Epithelial cell of prostate (primary cell): ENCODE data around the gene MICAL3.
A peak's percentile ranks its signal among the peaks of the same experiment; 100 is the strongest.

ENCODE experiments used
- DNase-seq: peaks from one replicate; pipeline ENCODE4 v3.0.0-alpha.2; 2011; ENCODE audit warnings: low read depth, low spot score
- H3K27ac ChIP-seq: fragments of 450-650 bp; 2 replicates; pipeline ENCODE4 v1.5.1; 2017; ENCODE audit warnings: mild to moderate bottlenecking

Gene MICAL3

DNA sequence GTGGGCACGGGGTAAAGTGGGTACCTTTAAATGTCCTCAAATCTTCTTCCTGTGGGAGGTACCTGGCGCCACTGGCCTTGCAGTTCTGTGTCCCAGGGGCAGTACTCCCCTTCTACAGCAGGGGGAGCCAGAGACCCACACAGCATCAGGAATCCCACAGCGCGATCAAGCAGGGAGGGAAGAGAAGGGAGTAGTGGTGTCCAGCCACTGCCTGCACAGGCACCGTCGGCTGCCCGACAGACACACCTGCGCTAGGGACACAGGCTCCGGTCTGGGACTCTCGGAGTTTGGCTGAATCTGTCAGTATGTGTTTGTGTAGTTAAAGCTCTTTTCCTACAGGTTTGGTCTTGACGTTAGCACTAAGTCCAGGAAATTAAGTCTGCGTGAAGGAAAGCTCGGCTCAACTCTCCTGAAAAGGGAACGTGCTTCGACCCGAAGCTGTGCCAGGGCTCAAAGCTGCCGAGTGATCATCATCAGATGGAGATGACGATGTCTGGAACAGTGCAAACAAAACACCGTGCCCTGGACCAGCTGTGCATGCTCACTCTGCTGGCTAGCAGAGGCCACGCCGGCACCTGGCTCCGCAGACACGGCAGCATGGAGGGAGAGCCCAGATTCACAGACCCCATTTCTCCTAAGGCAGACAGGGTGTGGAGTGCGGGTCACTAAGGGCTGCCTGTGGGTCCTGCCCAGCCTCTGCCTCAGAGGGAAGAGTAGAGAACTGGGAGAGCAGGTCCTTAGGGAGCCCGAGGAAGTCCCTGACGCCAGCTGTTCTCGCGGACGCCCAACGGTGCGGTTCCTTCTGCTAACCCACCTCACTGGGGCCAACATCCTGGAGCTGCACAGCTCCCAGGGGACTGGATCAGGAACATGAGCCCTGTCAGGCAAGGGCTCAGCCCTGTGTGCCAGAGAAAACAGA is 194.1 kb downstream of the MICAL3 start:
- H3K27ac ChIP-seq, result peak overlapping the region; percentile 21
- peak; percentile 45 for DNase-seq

DNA sequence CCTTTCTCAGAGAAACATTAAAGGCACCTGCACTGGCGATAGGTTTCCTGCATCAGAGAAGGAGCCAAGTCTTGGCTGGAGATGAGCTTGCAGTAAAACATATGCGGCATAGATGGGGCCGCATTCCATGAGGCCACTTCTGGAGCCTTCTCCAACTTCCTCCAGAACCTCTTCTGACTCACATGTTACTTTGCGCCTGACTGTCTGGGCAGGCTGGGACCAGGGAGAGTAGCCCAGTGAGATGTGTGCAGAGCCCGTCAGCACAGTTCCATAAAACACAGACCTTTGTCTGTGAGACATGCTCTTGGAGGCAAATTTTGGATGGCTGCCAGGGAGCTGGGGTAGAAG is 194.7 kb downstream of the MICAL3 start:
- H3K27ac ChIP-seq, result peak overlapping the region; percentile 21
- peak; percentile 45 for DNase-seq

DNA sequence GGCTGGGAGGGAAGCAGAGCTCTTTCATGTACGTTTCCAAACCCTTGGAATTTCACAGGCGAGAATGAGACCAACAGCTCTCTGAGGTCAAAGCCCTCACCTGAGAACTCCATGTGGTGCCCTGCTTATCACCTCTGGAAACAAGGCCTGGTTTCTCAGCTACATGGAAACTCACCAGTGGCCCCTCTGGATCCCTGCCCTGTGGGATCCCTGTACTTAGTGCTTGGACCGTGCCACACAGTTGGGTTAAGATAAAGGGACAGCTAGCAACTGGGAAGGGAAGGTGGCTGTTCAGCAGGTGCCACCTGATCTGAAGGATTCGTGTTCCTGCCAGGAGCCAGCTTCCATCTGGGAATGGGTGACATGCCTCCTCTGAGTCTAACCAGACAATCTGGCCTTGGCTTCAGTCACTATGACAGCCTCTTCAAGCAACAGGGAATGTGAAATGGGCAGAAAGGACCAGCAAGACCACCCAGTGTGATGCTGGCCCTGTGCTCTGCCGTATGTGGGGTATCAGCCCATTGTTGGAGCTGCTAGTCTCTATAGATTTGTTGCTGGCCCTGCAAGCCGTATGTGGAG is 195.8 kb downstream of the MICAL3 start:
- no peak for DNase-seq
- H3K27ac ChIP-seq, result no peak overlapping the region

DNA sequence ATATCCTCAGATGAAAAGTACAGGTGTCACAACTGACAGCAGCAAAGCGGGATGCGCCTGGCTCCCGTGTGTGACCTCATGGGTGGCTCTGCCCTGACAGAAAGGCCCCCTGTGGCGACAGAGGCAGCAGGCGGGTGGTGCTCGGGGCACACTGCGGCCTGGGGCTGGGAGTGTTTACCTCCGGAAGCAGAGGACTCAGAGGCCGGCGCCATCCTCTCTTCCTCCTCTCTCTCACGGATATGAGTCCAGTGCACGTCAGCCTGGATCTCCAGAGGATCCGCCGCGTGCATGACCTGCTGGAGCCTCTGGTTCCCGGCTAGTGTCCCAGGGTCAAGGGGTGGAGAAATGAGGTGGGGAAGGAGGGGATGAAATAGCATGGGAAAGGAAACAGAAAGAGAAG is 196.9 kb downstream of the MICAL3 start:
- H3K27ac ChIP-seq, result no peak overlapping the region
- no peak for DNase-seq

DNA sequence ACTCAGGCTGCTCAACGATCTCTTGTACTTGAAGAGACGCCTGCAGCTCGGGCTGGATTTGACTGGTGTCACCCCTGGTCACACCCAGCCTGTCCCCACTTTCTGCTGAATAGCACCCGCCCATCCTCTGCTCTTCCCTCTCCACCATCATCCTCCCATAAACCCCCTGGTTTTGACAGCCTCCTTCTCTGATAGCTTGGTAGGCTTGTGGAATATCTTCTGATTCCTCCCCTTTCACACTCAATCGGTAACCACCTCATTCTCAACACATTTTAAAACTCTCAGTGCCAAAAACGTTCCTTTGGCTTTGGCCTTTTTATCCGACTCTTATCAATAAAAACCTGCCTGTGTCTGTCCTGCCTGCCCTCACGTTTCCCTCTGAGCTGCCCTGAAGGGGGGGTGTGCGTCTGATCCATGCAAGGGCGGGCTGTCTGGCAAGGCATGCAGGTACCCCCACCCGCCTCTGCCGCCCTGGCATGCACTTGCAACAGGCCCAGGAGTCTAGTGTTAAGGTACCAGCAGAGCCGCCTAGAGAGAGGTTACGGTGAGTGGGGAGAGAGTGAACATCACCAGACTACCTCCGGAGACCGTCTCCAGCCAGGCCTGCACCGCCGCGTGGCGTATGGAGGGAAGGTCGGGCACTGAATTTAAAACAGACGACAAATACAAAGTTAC is 198.3 kb downstream of the MICAL3 start:
- no peak overlapping the region for H3K27ac ChIP-seq
- DNase-seq, result no peak

DNA sequence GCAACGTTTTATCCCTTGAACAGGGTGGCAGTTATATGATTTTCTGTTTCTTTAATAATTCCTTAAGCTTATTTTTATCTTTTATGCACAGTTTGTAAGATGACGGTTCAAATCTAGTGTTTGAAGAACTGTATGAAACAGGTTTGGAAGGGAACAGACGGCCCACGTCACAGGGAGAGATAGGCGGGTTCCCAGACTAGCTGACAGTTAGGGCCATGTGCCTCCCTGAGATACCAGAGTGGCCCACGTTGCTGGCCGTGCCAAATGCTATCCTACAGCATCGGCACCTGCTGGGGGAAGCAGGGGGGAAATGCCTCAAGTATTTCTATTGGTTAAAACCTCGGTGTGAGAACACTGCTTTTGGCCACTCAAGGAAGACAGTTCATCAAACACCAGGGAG is 199.9 kb downstream of the MICAL3 start:
- no peak overlapping the region for H3K27ac ChIP-seq
- DNase-seq, result no peak

DNA sequence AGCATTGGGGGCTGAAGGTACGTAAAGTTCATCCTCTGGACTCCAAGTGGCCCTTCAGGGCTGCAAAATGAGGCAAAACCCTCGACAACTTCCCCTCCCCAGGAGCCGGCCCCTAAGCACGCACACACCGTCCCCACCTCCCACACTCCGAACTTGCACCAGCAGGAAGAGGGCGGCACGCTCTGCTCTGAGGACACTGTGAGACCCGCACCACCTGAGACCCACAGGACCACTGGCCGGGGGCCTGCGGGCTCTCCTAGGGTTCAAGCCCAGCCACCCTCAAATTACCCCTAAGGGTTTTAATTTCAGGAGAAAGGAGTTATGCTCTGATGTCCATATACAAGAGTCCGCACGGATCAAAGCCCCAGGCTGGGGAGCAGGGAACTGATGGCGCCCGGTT is 200.4 kb downstream of the MICAL3 start:
- H3K27ac ChIP-seq, result no peak overlapping the region
- no peak for DNase-seq

DNA sequence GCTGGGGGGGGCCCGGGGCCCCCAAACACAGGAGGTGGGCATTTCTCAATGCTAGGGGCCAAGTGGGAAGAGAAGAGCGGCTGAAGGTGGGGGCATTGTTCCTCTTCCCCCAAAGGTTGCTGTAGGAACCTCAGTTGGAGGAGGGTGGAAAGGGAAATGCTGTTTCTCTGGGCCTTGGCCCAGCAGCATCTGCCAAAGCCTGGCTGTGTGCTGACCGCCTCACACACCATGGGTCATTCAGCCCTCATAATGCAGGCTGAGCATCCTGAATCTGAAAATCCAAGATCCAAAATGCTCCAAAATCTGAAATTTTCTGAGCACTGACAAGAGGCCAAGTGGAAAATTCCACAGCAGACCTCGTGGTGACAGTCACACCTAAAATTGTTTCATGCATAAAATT is 201.1 kb downstream of the MICAL3 start:
- H3K27ac ChIP-seq, result no peak overlapping the region
- DNase-seq, result no peak

DNA sequence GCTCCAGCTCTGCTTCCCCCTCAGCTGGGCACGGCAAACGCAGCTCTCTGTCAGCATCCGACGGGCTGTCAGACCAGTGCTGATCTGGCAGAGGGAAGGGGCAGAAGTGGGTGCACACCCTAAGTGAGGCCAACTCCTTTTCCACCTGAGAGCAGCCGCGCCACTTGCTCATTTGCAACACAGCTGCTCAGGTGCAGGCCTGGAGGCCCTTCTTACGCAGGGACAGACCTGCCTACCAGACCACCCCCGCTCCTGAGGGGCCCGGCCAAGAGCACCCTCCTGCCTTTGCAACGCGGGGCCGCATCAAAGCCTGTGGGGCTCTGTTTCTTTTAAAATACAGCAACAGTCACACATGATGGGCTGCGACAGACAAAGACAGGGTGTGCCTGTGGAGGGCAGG is 202.3 kb downstream of the MICAL3 start:
- DNase-seq, result no peak
- no peak overlapping the region for H3K27ac ChIP-seq

DNA sequence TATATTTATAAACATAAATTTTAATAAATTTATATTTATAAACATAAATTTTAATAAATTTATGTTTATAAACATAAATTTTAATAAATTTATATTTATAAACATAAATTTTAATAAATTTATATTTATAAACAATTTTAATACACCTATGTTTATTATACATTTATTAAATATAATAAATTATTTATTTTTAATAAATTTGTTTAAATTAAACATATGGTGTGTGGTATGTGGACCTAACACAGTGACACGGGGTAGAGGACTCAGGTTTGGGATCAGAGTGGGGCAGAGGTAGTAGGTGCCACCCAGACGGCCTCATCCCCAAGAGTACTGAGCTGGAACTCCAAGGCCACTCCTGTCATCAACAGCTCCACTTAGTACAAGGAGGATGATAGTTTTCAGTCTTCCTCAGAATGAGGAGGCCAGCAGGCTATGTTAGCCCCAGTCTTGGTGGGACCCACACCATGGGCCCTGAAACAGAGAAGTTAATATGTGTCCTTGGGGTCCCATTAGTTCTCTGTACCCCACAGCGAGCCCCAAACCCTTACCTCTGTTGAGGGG is 203.4 kb downstream of the MICAL3 start:
- DNase-seq, result no peak
- no peak overlapping the region for H3K27ac ChIP-seq

DNA sequence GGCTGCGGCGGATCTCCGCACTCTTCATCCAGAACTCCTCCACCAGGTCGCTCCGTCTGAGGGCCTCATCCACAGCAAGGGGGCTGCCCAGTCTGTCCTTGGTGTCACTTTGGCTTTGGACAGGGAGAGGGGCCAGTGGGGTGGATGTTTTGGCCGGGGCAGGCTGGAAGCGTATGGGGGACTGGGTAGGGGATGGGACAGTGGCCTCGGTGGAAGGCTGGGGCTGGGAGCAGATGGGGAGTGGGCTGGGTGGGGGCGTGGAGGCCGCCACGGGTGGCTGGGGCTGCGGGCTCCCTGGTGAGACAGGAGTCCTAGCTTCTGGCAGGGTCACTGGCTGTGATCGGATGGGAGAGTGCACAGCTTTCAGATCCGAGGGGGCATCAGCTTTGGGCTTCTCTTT is 205.7 kb downstream of the MICAL3 start:
- no peak overlapping the region for H3K27ac ChIP-seq
- DNase-seq, result no peak

DNA sequence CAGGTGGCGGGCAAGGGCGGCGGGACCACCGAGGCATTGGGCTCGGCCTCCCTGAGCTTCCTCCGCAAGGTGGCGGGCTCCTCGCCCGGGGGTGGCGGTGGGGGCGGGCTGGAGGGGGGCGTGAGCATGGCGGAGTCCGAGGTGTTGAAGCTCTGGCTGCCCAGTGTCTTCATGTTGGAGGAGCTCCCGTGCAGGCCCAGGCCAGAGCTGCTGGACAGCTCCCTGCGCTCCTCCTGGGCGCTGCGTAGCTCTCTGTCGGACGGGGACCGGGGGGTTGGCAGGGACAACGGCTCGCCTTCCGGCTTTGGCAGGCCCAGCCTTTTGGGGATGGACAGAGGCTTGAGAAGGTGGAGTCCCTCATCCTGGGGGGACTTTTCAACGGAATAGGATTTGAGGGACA is 206.2 kb downstream of the MICAL3 start:
- DNase-seq, result no peak
- no peak overlapping the region for H3K27ac ChIP-seq

DNA sequence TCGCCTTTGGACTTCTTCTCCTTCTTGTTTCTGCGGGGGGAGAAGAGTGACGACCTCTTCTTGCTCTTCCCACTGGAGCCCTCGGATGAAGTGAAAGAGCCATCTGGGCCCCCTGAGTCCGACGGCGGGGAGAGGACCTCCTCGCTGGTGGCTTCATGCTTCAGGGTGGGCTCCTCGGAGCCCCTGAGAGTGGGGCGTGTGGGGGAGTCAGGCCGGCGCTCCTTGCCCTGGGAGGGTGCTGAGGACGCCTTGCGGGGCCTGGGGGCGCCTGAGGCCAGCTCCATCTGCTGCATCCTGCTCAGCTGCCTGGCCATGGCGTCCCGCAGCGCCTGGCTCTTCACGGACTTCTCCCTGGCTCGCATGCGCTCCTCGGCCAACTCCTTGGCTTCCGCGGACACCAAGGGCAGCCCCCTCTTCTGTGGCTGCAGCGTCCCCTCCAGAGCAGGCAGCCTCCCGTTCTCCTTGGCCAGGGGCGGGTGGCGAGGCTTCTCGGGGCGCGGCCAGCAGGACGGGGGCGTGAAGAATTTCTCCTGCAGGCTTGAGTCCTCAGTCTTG is 206.8 kb downstream of the MICAL3 start:
- H3K27ac ChIP-seq, result no peak overlapping the region
- DNase-seq, result no peak

DNA sequence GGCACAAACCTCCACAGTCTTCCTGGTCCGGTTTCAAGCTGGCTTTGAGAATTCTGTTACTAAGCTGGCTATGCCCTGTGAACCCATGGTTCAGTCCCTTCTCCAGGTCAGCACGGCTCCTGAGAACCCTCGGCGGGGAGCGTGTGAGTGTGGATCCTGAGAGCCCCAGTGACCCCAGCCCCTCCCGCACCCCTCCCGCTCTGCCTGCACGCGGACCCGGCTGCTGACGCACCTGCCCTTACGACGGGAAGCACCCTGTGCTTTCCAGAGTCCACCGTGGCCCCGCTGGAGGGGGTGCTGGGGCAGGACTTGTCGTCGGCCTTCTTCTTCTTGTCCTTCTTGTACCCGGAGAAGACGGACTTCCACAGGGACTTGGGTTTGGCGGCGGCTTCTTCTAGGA is 207.3 kb downstream of the MICAL3 start:
- no peak for DNase-seq
- H3K27ac ChIP-seq, result no peak overlapping the region

DNA sequence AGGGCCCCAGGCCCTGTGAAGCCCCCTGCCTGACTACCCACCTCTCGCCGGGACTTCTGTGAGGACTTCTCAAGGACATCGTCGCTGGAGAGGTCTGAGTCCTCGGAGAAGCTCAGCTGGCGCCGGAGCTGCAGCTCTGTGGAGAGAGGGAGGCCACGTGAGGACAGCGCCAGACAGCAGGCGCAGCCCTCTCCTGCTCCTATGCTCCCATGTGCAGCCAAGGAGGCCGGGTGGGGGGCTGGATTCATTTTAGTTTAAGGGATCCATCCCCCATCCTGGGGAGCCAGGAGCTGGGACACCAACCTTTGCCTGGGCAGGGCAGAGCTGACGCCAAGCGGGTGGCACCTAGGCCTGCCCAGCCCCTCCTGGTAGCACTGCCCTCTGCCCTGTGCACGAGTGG is 207.7 kb downstream of the MICAL3 start:
- no peak for DNase-seq
- no peak overlapping the region for H3K27ac ChIP-seq

DNA sequence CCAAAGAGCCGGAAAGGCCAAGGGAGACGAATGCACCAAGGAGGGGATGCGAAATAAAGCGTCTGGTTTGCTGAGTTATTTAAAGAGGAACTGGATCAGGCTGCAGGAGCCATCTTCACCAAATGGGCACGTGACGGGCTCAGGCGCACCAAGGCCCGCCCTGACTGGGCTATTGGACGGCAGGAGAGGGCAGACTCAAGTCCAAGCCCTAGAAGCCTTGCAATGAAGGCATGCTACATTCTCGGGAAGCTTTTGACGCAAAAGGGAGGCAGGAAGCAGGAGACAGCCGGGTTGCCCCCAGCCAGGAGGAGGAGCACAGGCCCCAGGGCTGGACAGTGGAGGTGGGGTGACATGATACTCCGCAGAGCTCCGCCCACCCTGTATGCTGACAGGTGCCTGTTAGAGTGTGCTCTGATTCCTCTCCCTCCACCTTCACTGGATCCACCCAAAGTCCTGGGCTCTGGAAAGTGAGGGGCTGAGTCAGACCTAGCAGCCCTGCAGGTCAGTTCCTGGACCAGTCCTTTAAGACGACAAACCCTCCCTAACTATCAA is 208.6 kb downstream of the MICAL3 start:
- no peak for DNase-seq
- no peak overlapping the region for H3K27ac ChIP-seq

DNA sequence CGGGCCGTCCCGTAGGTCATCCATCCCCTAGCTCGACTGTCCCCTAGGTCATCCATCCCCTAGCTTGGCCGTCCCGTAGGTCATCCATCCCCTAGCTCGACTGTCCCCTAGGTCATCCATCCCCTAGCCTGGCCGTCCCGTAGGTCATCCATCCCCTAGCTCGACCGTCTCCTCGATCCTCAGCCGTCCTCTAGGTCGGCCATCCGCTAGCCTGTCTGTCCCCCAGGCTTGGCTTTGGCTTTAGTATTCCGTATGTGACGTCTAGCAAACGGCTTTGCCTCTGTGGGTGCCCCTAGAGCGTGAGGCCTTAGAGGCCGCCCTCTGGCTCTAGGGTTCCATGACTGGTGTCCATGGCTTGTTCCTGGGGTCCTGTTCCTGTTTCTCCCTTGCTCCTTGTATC is 209.5 kb downstream of the MICAL3 start:
- no peak overlapping the region for H3K27ac ChIP-seq
- no peak for DNase-seq

DNA sequence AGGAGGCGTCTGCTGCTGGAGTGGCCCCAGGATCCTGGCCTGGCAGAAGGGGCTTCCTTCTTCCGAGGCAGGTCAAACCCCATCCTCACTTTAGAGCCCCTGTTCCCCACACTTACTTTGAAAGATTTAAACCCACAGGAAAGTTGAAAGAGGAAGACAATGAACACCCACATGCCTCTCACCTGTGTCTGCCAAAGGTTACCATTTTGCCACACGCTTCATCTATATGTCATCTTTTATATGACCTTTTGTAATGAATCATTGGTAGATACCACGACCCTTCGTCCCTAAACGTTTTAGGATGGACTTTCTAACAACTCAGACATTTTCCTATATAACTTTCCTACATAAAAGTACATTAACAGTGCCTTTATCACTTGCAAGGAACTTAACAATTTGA is 210.3 kb downstream of the MICAL3 start:
- no peak for DNase-seq
- H3K27ac ChIP-seq, result no peak overlapping the region

DNA sequence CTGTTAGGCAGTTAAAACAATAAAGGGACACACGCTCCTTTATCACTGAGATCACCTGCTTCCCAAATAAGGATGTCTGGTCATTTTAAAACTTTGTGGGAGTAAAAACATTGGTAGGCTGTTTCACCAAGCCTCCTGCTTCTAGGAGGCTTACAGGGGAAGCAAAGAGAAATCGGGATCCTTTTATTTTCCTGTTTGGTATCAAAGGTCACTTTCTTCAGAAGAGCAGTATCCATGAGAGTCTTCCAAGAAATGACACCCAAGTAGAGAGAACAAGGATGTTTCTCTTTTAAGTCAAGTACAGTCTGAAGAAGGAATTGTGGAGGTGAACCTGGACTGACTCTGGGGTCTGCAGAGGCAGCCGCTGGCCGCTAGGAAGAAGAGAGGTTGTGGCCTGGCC is 213.2 kb downstream of the MICAL3 start:
- no peak for DNase-seq
- H3K27ac ChIP-seq, result no peak overlapping the region

DNA sequence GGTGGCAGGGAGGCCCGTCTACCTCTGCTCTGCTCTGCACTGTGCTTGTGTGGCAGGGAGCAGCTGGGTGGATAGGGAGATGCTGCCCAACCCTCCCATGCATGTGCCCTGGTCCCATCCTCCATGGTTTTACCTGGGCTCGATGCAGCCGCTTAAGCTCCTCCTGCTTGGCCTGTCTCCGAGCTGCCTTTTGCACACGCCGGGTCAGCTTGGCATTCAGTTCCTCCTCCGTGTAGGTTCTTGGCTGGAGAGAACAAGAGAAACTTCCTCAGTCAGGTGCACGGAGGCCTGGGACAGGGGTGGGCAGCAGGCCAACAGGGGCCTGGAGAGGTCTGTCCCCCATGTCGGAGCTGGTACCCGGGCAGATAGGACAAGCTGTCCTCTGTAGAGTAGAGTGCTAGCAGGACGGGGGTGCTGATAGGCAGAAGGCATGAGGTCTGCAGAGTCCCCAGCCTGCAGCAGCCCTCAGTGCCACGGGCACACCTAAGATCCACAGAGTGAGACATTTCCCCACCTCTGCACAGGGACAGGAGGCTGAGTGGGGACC is 213.7 kb downstream of the MICAL3 start:
- H3K27ac ChIP-seq, result no peak overlapping the region
- no peak for DNase-seq
